ENCODE results near the gene DEFB115. TPM values are rescaled to one million over a fixed set of nuclear protein-coding genes. Genes with fewer than 3 reads are reported as not detected.

Gene DEFB115
- total RNA-seq, 1 experiment from 2014 or later = not detected

DNA sequence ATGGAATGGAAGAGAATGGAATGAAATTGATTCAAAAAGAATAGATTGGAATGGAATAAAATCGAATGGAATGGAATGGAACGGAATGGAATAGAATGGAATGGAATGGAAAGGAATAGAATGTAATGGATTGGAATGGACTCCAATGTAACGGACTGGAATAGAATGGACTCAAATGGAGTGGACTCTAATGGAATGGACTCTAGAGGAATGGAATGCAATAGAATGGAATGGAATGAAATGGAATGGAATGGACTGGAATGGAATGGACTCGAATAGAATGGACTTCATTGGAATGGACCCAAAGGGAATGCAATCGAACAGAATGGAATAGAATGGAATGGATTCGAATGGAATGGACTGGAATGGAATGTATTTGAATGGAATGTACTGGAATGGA is 19.7 kb upstream of the DEFB115 start:
- peaks cover 100% of the 10 kb centered on the region for H3K9me3 ChIP-seq (ENCODE audit: control insufficient read depth, low read depth, low read length)
- no peak overlapping the region for H2BK5ac ChIP-seq (ENCODE audit: insufficient read length, low read length)
- H3K9me3 Mint-ChIP-seq = no peaks in the 10 kb centered on the region
- no peaks in the 10 kb centered on the region for H3K79me1 ChIP-seq (ENCODE audit: insufficient read depth, low read depth, low read length, poor library complexity, severe bottlenecking)
- H3T11ph ChIP-seq (ENCODE audit: low read length) = no peak overlapping the region
- H3K56ac ChIP-seq (ENCODE audit: insufficient read length, low read depth, low read length) = no peak overlapping the region
- no peak overlapping the region for H3K4me2 ChIP-seq (ENCODE audit: insufficient read depth, insufficient read length, low read length)
- 100% methylated on average over 3 of the region's 6 CpGs for WGBS (ENCODE audit: extremely low coverage, insufficient read length, low lambda C conversion rate)
- no peak overlapping the region for H2BK12ac ChIP-seq (ENCODE audit: insufficient read length, low read depth, low read length)
- H3K79me2 ChIP-seq (ENCODE audit: insufficient read depth, low read length) = no peaks in the 10 kb centered on the region
- no peak overlapping the region for H4K8ac ChIP-seq (replicated peaks; ENCODE audit: insufficient read length, low read depth, low read length)
- H3K27ac ChIP-seq (ENCODE audit: insufficient read length, low read depth, low read length) = no peak overlapping the region
- no peak overlapping the region for H3K9ac ChIP-seq (ENCODE audit: extremely low read depth, insufficient read length, low read length)
- no peaks in the 10 kb centered on the region for H3K36me3 Mint-ChIP-seq (ENCODE audit: insufficient read depth in 1 of 3, low read depth in 3 of 3)
- H3K4me1 ChIP-seq (ENCODE audit: insufficient read depth, low read length) = no peaks in the 10 kb centered on the region
- H3K4ac ChIP-seq (ENCODE audit: low read depth, low read length) = no peak overlapping the region
- no peaks in the 10 kb centered on the region for H3K23me2 ChIP-seq (ENCODE audit: insufficient read length, low read depth, low read length, poor library complexity, severe bottlenecking)
- DNase-seq = no peak
- H3K27ac Mint-ChIP-seq = no peak overlapping the region
- no peak overlapping the region for H4K91ac ChIP-seq (ENCODE audit: insufficient read length, low read depth, low read length)
- H3K18ac ChIP-seq (ENCODE audit: insufficient read length, low read depth, low read length) = no peak overlapping the region
- H3K23ac ChIP-seq (ENCODE audit: insufficient read length, low read depth, low read length) = no peak overlapping the region
- H3K14ac ChIP-seq (ENCODE audit: insufficient read depth, low read length) = no peak overlapping the region
- no peaks in the 10 kb centered on the region for H3K4me1 Mint-ChIP-seq
- H2BK20ac ChIP-seq (ENCODE audit: low read depth, low read length, poor library complexity, severe bottlenecking) = no peak overlapping the region
- H3K27me3 Mint-ChIP-seq (ENCODE audit: low read depth) = no peaks in the 10 kb centered on the region
- H2BK15ac ChIP-seq (ENCODE audit: low read depth, low read length) = no peak overlapping the region
- H3K4me3 Mint-ChIP-seq = no peak overlapping the region
- peaks cover 2% of the 10 kb centered on the region; the same call in 1 of the 2 replicates for H3K27me3 ChIP-seq (ENCODE audit: insufficient read depth, low read length)
- no peaks in the 10 kb centered on the region for H4K20me1 ChIP-seq (ENCODE audit: control insufficient read depth, insufficient read depth, insufficient read length)
- H4K5ac ChIP-seq (ENCODE audit: insufficient read length, low read depth, low read length) = no peak overlapping the region
- TF ChIP-seq, protein P1, sequence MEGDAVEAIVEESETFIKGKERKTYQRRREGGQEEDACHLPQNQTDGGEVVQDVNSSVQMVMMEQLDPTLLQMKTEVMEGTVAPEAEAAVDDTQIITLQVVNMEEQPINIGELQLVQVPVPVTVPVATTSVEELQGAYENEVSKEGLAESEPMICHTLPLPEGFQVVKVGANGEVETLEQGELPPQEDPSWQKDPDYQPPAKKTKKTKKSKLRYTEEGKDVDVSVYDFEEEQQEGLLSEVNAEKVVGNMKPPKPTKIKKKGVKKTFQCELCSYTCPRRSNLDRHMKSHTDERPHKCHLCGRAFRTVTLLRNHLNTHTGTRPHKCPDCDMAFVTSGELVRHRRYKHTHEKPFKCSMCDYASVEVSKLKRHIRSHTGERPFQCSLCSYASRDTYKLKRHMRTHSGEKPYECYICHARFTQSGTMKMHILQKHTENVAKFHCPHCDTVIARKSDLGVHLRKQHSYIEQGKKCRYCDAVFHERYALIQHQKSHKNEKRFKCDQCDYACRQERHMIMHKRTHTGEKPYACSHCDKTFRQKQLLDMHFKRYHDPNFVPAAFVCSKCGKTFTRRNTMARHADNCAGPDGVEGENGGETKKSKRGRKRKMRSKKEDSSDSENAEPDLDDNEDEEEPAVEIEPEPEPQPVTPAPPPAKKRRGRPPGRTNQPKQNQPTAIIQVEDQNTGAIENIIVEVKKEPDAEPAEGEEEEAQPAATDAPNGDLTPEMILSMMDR (conservative IDR thresholded peaks at IDR 0.05) = no peak
- H2BK120ac ChIP-seq (ENCODE audit: low read depth, low read length, poor library complexity, severe bottlenecking) = no peak overlapping the region
- no peak overlapping the region for H2AFZ ChIP-seq (ENCODE audit: low read length)
- no peak overlapping the region for H2AK5ac ChIP-seq (ENCODE audit: insufficient read length, low read length)
